GM23338 (cell line): ENCODE results near the gene UVSSA. TPM values are rescaled to one million over a fixed set of nuclear protein-coding genes. Genes with fewer than 3 reads are reported as not detected.

ENCODE experiments used
- ATAC-seq: fragments of 200-7000 bp; cut with Tn5 transposase; 3 replicates; pipeline ENCODE4 v1.9.1; 2020
- DNase-seq: peaks from one replicate; pipeline ENCODE4 v3.0.0-alpha.2; 2015; ENCODE audit warnings: low spot score
- H2AFZ ChIP-seq: fragments of 200-600 bp; sonication (generic); 2 replicates; pipeline ENCODE4 v1.8.0; 2016; ENCODE audit warnings: antibody characterized with exemption, mild to moderate bottlenecking, moderate library complexity
- H3F3A ChIP-seq: fragments of 200-600 bp; sonication (generic); replicated peaks from 2 replicates; pipeline ENCODE4 v1.8.0; 2017; ENCODE audit warnings: antibody characterized with exemption, mixed run types, low read depth
- H3K27ac ChIP-seq: fragments of 200-600 bp; sonication (generic); 2 replicates; pipeline ENCODE4 v1.6.1; 2016; ENCODE audit warnings: low read depth
- H3K27me3 ChIP-seq: fragments of 200-600 bp; sonication (generic); 2 replicates; pipeline ENCODE4 v1.8.0; 2016; ENCODE audit warnings: mild to moderate bottlenecking, mixed run types, moderate library complexity; ENCODE audit not compliant: insufficient read depth
- H3K36me3 ChIP-seq: fragments of 200-600 bp; sonication (generic); 2 replicates; pipeline ENCODE4 v1.8.0; 2016; ENCODE audit warnings: mild to moderate bottlenecking; ENCODE audit not compliant: insufficient read depth
- H3K4me1 ChIP-seq: fragments of 200-600 bp; sonication (generic); 2 replicates; pipeline ENCODE4 v1.8.0; 2016; ENCODE audit warnings: mild to moderate bottlenecking, moderate library complexity; ENCODE audit not compliant: insufficient read depth
- H3K4me2 ChIP-seq: fragments of 200-600 bp; sonication (generic); 2 replicates; pipeline ENCODE4 v1.7.1; 2017; ENCODE audit warnings: mixed run types
- H3K4me3 ChIP-seq: fragments of 200-600 bp; sonication (generic); 2 replicates; pipeline ENCODE4 v1.6.1; 2016; ENCODE audit warnings: mixed run types
- H3K79me2 ChIP-seq: fragments of 200-600 bp; sonication (generic); replicated peaks from 2 replicates; pipeline ENCODE4 v1.8.0; 2017; ENCODE audit warnings: mild to moderate bottlenecking; ENCODE audit not compliant: insufficient read depth
- H3K9me2 ChIP-seq: fragments of 200-600 bp; sonication (generic); 2 replicates; pipeline ENCODE4 v1.8.0; 2017; ENCODE audit not compliant: insufficient read depth
- H4K20me1 ChIP-seq: fragments of 200-600 bp; sonication (generic); replicated peaks from 2 replicates; pipeline ENCODE4 v1.8.0; 2017; ENCODE audit warnings: mild to moderate bottlenecking; ENCODE audit not compliant: insufficient read depth
- H3K27ac Mint-ChIP-seq: 2 replicates; pipeline ENCODE4 v1.8.0; 2020; ENCODE audit warnings: inconsistent platforms, mild to moderate bottlenecking, moderate library complexity, mixed read lengths
- H3K27me3 Mint-ChIP-seq: 3 replicates; pipeline ENCODE4 v1.8.0; 2022; ENCODE audit warnings: low read depth, mild to moderate bottlenecking, moderate library complexity, mixed read lengths, inconsistent platforms; ENCODE audit not compliant: insufficient read depth, poor library complexity
- H3K36me3 Mint-ChIP-seq: 3 replicates; pipeline ENCODE4 v1.8.0; 2021; ENCODE audit warnings: low read depth, mild to moderate bottlenecking, inconsistent platforms, moderate library complexity, mixed read lengths
- H3K4me1 Mint-ChIP-seq: 3 replicates; pipeline ENCODE4 v1.8.0; 2020; ENCODE audit warnings: mild to moderate bottlenecking, inconsistent platforms, mixed read lengths
- H3K4me3 Mint-ChIP-seq: 3 replicates; pipeline ENCODE4 v1.8.0; 2021; ENCODE audit warnings: moderate library complexity, mild to moderate bottlenecking, inconsistent platforms, mixed read lengths
- H3K9me3 Mint-ChIP-seq: 3 replicates; pipeline ENCODE4 v1.8.0; 2020; ENCODE audit warnings: moderate library complexity, mild to moderate bottlenecking, inconsistent platforms, mixed read lengths
- CREB1 ChIP-seq: fragments of 250-450 bp; sonication (Bioruptor Pico); IDR thresholded peaks from 2 replicates; pipeline ENCODE4 v1.5.0; 2020; ENCODE audit warnings: low read depth, mild to moderate bottlenecking, moderate library complexity
- JUNB ChIP-seq: IDR thresholded peaks from one replicate; pipeline ENCODE4 v1.6.1; 2016; ENCODE audit warnings: antibody characterized with exemption; ENCODE audit not compliant: unreplicated experiment
- POLR2AphosphoS5 ChIP-seq: IDR thresholded peaks from 2 replicates; pipeline ENCODE4 v1.6.1; 2016; ENCODE audit warnings: antibody characterized with exemption, low read depth
- STAT1 ChIP-seq: IDR thresholded peaks from one replicate; pipeline ENCODE4 v1.6.1; 2016; ENCODE audit warnings: antibody characterized with exemption; ENCODE audit not compliant: unreplicated experiment
- ZNF114 ChIP-seq: fragments of 250-450 bp; sonication (Bioruptor Pico); IDR thresholded peaks from 2 replicates; pipeline ENCODE4 v1.5.0; 2020; ENCODE audit warnings: mild to moderate bottlenecking, moderate library complexity
- polyA plus RNA-seq: library from polyadenylated mRNA; unstranded; fragments of >200 nt; fragmentation: Nextera tagmentation; extraction: Ambion mirVana; gene quantifications from 2 replicates; pipeline ENCODE4 v1.2.1, GENCODE V29; 2016
- total RNA-seq: library from RNA; depleted of rRNA; stranded (reverse); fragments of >200 nt; shearing (Covaris generic); gene quantifications from 2 replicates; pipeline ENCODE4 v1.2.3, GENCODE V29; 2014
- TF ChIP-seq, protein P1 (sequence below): IDR thresholded peaks from one replicate; pipeline ENCODE4 v1.6.1; 2018; ENCODE audit warnings: antibody characterized with exemption; ENCODE audit not compliant: unreplicated experiment
- TF ChIP-seq, protein P2 (sequence below), 2 experiments: fragments of 200-600 bp in 1 of 2; sonication (generic) in 1 of 2; conservative IDR thresholded peaks; 2 replicates each; pipeline versions ENCODE4 v1.5.1 to v1.6.1; 2016 to 2017; ENCODE audit warnings: antibody characterized with exemption in 2 of 2, low read depth in 2 of 2, mild to moderate bottlenecking in 2 of 2, moderate library complexity in 1 of 2
- TF ChIP-seq, protein P3 (sequence below): IDR thresholded peaks from 2 replicates; pipeline ENCODE4 v1.6.1; 2016; ENCODE audit warnings: antibody characterized with exemption
- TF ChIP-seq, protein P4 (sequence below): fragments of 250-450 bp; sonication (Bioruptor Pico); IDR thresholded peaks from 2 replicates; pipeline ENCODE4 v1.5.0; 2020; ENCODE audit warnings: mild to moderate bottlenecking, moderate library complexity

UVSSA gene
- total and polyA plus RNA-seq, 2 experiments from 2014 or later: 6.5 to 27.7 TPM

DNA sequence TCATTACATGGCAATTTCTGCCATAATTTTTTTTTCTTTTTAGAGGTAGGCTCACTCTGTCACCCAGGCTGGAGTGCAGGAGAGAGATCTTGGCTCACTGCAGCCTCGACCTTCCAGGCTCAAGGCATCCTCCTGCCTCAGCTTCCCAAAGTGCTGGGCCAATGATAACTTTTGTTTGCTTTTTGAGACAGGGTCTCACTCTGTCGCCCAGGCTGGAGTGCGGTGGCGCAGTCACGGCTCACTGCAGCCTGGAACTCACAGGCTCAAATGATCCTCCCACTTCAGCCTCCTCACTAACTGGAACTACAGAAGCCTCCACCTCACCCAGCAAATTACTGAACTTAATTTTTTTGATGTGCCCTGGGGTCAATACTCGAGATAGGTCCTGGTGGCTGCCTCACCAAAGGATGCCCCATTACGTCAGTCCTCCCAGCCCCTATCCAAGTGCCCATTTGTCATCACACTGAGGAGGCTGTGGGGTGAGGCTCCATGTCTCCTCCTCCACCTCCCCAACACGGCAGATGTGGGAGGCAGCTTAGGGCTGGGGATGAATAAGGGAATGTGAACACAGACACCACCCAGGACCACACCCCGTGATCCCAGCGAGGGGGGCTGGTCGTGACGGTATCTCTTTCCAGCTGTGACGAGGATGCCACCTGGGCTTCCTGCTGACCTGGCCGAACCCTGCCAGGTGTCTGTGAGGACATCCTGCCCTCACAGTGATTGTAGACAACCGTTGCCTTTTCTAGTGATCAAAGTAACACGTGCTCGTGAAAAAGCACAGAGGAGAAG, 71.7 kb downstream of the UVSSA start (continued):
- TF ChIP-seq, protein P1, sequence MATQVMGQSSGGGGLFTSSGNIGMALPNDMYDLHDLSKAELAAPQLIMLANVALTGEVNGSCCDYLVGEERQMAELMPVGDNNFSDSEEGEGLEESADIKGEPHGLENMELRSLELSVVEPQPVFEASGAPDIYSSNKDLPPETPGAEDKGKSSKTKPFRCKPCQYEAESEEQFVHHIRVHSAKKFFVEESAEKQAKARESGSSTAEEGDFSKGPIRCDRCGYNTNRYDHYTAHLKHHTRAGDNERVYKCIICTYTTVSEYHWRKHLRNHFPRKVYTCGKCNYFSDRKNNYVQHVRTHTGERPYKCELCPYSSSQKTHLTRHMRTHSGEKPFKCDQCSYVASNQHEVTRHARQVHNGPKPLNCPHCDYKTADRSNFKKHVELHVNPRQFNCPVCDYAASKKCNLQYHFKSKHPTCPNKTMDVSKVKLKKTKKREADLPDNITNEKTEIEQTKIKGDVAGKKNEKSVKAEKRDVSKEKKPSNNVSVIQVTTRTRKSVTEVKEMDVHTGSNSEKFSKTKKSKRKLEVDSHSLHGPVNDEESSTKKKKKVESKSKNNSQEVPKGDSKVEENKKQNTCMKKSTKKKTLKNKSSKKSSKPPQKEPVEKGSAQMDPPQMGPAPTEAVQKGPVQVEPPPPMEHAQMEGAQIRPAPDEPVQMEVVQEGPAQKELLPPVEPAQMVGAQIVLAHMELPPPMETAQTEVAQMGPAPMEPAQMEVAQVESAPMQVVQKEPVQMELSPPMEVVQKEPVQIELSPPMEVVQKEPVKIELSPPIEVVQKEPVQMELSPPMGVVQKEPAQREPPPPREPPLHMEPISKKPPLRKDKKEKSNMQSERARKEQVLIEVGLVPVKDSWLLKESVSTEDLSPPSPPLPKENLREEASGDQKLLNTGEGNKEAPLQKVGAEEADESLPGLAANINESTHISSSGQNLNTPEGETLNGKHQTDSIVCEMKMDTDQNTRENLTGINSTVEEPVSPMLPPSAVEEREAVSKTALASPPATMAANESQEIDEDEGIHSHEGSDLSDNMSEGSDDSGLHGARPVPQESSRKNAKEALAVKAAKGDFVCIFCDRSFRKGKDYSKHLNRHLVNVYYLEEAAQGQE: no peak
- TF ChIP-seq ZNF114 (CRISPR knock-in tag): no peak

GRCh38 chr4:1419708-1420107, 72.7 kb downstream of the UVSSA start:
- Mint-ChIP-seq H3K27me3 (peaks cover 16% of the 10 kb centered on the region), H3K27ac (no peak overlapping the region), H3K4me1 (peaks cover 3% of the 10 kb centered on the region; the same call in 2 of the 3 replicates), H3K4me3 (no peak overlapping the region), H3K9me3 (no peaks in the 10 kb centered on the region), H3K36me3 (no peaks in the 10 kb centered on the region)
- Histone ChIP-seq H3K9me2 (no peaks in the 10 kb centered on the region), H4K20me1 (no peaks in the 10 kb centered on the region), H3K4me2 (no peak overlapping the region), H3K36me3 (no peaks in the 10 kb centered on the region), H2AFZ (no peak overlapping the region), H3K79me2 (no peaks in the 10 kb centered on the region), H3F3A (0 out of 2 replicates have a peak, but pooled peaks cover 3% of the 10 kb centered on the region), H3K27me3 (0 out of 2 replicates have a peak, but pooled peaks cover 3% of the 10 kb centered on the region), H3K4me3 (no peak overlapping the region), H3K4me1 (no peaks in the 10 kb centered on the region), H3K27ac (no peak overlapping the region)
- no peak for ATAC-seq
- no peak for DNase-seq
- TF ChIP-seq JUNB (no peak), CREB1 (CRISPR knock-in tag) (no peak), POLR2AphosphoS5 (no peak), STAT1 (no peak)
- TF ChIP-seq, protein P2, sequence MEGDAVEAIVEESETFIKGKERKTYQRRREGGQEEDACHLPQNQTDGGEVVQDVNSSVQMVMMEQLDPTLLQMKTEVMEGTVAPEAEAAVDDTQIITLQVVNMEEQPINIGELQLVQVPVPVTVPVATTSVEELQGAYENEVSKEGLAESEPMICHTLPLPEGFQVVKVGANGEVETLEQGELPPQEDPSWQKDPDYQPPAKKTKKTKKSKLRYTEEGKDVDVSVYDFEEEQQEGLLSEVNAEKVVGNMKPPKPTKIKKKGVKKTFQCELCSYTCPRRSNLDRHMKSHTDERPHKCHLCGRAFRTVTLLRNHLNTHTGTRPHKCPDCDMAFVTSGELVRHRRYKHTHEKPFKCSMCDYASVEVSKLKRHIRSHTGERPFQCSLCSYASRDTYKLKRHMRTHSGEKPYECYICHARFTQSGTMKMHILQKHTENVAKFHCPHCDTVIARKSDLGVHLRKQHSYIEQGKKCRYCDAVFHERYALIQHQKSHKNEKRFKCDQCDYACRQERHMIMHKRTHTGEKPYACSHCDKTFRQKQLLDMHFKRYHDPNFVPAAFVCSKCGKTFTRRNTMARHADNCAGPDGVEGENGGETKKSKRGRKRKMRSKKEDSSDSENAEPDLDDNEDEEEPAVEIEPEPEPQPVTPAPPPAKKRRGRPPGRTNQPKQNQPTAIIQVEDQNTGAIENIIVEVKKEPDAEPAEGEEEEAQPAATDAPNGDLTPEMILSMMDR (conservative IDR thresholded peaks at IDR 0.05; ENCODE audit: low read depth in 2 of 2): no peak
- TF ChIP-seq, protein P3, sequence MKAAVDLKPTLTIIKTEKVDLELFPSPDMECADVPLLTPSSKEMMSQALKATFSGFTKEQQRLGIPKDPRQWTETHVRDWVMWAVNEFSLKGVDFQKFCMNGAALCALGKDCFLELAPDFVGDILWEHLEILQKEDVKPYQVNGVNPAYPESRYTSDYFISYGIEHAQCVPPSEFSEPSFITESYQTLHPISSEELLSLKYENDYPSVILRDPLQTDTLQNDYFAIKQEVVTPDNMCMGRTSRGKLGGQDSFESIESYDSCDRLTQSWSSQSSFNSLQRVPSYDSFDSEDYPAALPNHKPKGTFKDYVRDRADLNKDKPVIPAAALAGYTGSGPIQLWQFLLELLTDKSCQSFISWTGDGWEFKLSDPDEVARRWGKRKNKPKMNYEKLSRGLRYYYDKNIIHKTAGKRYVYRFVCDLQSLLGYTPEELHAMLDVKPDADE: no peak
- TF ChIP-seq, protein P4, sequence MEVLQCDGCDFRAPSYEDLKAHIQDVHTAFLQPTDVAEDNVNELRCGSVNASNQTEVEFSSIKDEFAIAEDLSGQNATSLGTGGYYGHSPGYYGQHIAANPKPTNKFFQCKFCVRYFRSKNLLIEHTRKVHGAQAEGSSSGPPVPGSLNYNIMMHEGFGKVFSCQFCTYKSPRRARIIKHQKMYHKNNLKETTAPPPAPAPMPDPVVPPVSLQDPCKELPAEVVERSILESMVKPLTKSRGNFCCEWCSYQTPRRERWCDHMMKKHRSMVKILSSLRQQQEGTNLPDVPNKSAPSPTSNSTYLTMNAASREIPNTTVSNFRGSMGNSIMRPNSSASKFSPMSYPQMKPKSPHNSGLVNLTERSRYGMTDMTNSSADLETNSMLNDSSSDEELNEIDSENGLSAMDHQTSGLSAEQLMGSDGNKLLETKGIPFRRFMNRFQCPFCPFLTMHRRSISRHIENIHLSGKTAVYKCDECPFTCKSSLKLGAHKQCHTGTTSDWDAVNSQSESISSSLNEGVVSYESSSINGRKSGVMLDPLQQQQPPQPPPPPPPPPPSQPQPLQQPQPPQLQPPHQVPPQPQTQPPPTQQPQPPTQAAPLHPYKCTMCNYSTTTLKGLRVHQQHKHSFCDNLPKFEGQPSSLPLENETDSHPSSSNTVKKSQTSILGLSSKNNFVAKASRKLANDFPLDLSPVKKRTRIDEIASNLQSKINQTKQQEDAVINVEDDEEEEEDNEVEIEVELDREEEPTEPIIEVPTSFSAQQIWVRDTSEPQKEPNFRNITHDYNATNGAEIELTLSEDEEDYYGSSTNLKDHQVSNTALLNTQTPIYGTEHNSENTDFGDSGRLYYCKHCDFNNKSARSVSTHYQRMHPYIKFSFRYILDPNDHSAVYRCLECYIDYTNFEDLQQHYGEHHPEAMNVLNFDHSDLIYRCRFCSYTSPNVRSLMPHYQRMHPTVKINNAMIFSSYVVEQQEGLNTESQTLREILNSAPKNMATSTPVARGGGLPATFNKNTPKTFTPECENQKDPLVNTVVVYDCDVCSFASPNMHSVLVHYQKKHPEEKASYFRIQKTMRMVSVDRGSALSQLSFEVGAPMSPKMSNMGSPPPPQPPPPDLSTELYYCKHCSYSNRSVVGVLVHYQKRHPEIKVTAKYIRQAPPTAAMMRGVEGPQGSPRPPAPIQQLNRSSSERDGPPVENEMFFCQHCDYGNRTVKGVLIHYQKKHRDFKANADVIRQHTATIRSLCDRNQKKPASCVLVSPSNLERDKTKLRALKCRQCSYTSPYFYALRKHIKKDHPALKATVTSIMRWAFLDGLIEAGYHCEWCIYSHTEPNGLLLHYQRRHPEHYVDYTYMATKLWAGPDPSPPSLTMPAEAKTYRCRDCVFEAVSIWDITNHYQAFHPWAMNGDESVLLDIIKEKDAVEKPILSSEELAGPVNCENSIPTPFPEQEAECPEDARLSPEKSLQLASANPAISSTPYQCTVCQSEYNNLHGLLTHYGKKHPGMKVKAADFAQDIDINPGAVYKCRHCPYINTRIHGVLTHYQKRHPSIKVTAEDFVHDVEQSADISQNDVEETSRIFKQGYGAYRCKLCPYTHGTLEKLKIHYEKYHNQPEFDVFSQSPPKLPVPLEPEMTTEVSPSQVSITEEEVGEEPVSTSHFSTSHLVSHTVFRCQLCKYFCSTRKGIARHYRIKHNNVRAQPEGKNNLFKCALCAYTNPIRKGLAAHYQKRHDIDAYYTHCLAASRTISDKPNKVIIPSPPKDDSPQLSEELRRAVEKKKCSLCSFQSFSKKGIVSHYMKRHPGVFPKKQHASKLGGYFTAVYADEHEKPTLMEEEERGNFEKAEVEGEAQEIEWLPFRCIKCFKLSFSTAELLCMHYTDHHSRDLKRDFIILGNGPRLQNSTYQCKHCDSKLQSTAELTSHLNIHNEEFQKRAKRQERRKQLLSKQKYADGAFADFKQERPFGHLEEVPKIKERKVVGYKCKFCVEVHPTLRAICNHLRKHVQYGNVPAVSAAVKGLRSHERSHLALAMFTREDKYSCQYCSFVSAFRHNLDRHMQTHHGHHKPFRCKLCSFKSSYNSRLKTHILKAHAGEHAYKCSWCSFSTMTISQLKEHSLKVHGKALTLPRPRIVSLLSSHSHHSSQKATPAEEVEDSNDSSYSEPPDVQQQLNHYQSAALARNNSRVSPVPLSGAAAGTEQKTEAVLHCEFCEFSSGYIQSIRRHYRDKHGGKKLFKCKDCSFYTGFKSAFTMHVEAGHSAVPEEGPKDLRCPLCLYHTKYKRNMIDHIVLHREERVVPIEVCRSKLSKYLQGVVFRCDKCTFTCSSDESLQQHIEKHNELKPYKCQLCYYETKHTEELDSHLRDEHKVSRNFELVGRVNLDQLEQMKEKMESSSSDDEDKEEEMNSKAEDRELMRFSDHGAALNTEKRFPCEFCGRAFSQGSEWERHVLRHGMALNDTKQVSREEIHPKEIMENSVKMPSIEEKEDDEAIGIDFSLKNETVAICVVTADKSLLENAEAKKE: no peak
